HCT116 (cell line): ENCODE data around the gene ANO2. TPM values are rescaled to one million over a fixed set of nuclear protein-coding genes. Genes with fewer than 3 reads are reported as not detected.

Experiments used
- ATAC-seq: fragments of 200-7000 bp; cut with Tn5 transposase; 2 replicates; pipeline ENCODE4 v1.9.1; 2020; ENCODE audit warnings: mild to moderate bottlenecking, moderate library complexity
- BruUV-seq: library from RNA; stranded (reverse); fragments of 400-500 nt; replicated peaks from 2 replicates; lab custom pipeline; 2021; lab: Mats Ljungman, UMichigan
- CTCF ChIA-PET: fragments of 300-600 bp; sonication (Branson Sonifier 250); formaldehyde crosslinking; loops from one replicate; lab custom pipeline; 2021; ENCODE audit warnings: antibody characterized with exemption; lab: Charles Lee
- POLR2A ChIA-PET: fragments of 300-600, 350-600 bp; sonication (Branson Sonifier 250); formaldehyde crosslinking; loops from one replicate; lab custom pipeline; 2021; ENCODE audit warnings: antibody characterized with exemption; lab: Charles Lee
- RAD21 ChIA-PET, 2 experiments: fragments of 300-600 bp; sonication (Branson Sonifier 250); formaldehyde crosslinking; loops; one replicate each; lab custom pipeline; 2023; ENCODE audit warnings: low total read pairs in 2 of 2; ENCODE audit not compliant: uncharacterized antibody in 2 of 2, unreplicated experiment in 2 of 2, low non-redundant PET in 1 of 2; lab: Charles Lee
- DNase-seq: peaks from one replicate; pipeline ENCODE4 v3.0.0-alpha.2; 2010; ENCODE audit warnings: low read depth, low spot score
- H2AFZ ChIP-seq: fragments of 200-600 bp; shearing (Covaris generic), sonication (generic); 2 replicates; pipeline ENCODE4 v1.6.1; 2017; ENCODE audit warnings: low read depth, mixed run types, mixed read lengths, antibody characterized with exemption, low read length; ENCODE audit not compliant: poor library complexity, severe bottlenecking
- H3K27ac ChIP-seq: 2 replicates; pipeline ENCODE4 v1.5.1; 2012; ENCODE audit warnings: low read depth, low read length
- H3K27me3 ChIP-seq: fragments of 200-600 bp; sonication (generic); 2 replicates; pipeline ENCODE4 v1.6.1; 2016; ENCODE audit warnings: mixed run types, low read length, mixed read lengths; ENCODE audit not compliant: insufficient read depth
- H3K36me3 ChIP-seq, 2 experiments: fragments of 200-500 bp in 1 of 2; fragments of 200-600 bp in 1 of 2; sonication (Bioruptor generic) in 1 of 2; sonication (generic) in 1 of 2; 2 replicates each; pipeline versions ENCODE4 v1.5.1 to v1.6.1; 2014 to 2016; ENCODE audit warnings: low read length in 2 of 2, inconsistent platforms in 1 of 2, mixed read lengths in 1 of 2, mixed run types in 1 of 2; ENCODE audit not compliant: insufficient read depth in 2 of 2, control insufficient read depth in 1 of 2
- H3K4me1 ChIP-seq, 2 experiments: fragments of 200-600 bp in 1 of 2; sonication (generic) in 1 of 2; 2 replicates each; pipeline versions ENCODE4 v1.5.1 to v1.6.1; 2012 to 2017; ENCODE audit warnings: low read length in 2 of 2, inconsistent platforms in 1 of 2, mild to moderate bottlenecking in 1 of 2, mixed read lengths in 1 of 2, mixed run types in 1 of 2, moderate library complexity in 1 of 2; ENCODE audit not compliant: insufficient read depth in 2 of 2, control insufficient read depth in 1 of 2
- H3K4me2 ChIP-seq: fragments of 200-600 bp; sonication (generic); 2 replicates; pipeline ENCODE4 v1.6.1; 2017; ENCODE audit warnings: mixed run types, low read length, mixed read lengths
- H3K4me3 ChIP-seq, 2 experiments: fragments of 200-600 bp in 1 of 2; sonication (generic) in 1 of 2; replicated peaks in 1 of 2; 2 replicates each; pipeline ENCODE4 v1.5.1; 2011 to 2016; ENCODE audit warnings: low read length in 2 of 2, control low read depth in 1 of 2, low read depth in 1 of 2, mild to moderate bottlenecking in 1 of 2, mixed read lengths in 1 of 2, mixed run types in 1 of 2
- H3K79me2 ChIP-seq: fragments of 200-600 bp; sonication (generic); 2 replicates; pipeline ENCODE4 v1.6.1; 2017; ENCODE audit warnings: mild to moderate bottlenecking, mixed run types, low read length, moderate library complexity, mixed read lengths; ENCODE audit not compliant: insufficient read depth
- H3K9ac ChIP-seq: fragments of 200-600 bp; sonication (generic); 2 replicates; pipeline ENCODE4 v1.6.1; 2016; ENCODE audit warnings: low read length, mixed read lengths
- H3K9me2 ChIP-seq: fragments of 200-600 bp; sonication (generic), shearing (Covaris generic); 2 replicates; pipeline ENCODE4 v1.6.1; 2017; ENCODE audit warnings: mixed run types, mild to moderate bottlenecking, moderate library complexity; ENCODE audit not compliant: insufficient read depth
- H3K9me3 ChIP-seq, 2 experiments: fragments of 200-500 bp in 1 of 2; fragments of 200-600 bp in 1 of 2; sonication (Bioruptor generic) in 1 of 2; sonication (generic) in 1 of 2; 2 replicates each; pipeline ENCODE4 v1.6.1; 2014 to 2017; ENCODE audit warnings: low read length in 2 of 2, mixed read lengths in 2 of 2, inconsistent platforms in 1 of 2, low read depth in 1 of 2, mild to moderate bottlenecking in 1 of 2, mixed run types in 1 of 2, moderate library complexity in 1 of 2; ENCODE audit not compliant: control insufficient read depth in 1 of 2, insufficient read depth in 1 of 2
- H4K20me1 ChIP-seq: fragments of 200-600 bp; sonication (generic), shearing (Covaris generic); 2 replicates; pipeline ENCODE4 v1.6.1; 2017; ENCODE audit warnings: mixed run types, mild to moderate bottlenecking, moderate library complexity; ENCODE audit not compliant: insufficient read depth
- EGR1 ChIP-seq: IDR thresholded peaks from 2 replicates; pipeline ENCODE4 v1.6.1; 2012; ENCODE audit warnings: low read depth
- RAD21 ChIP-seq: IDR thresholded peaks from 2 replicates; pipeline ENCODE4 v1.6.1; 2012; ENCODE audit warnings: low read depth, mild to moderate bottlenecking
- intact Hi-C: fragments of 100-400 bp; cut with micrococcal nuclease; formaldehyde crosslinking; loops from 2 replicates; pipeline ENCODE4 v1.10.0; 2022
- total RNA-seq: library from RNA; stranded (reverse); gene quantifications from one replicate; pipeline ENCODE4 v1.2.1, GENCODE V29; 2021; ENCODE audit not compliant: unreplicated experiment
- TF ChIP-seq, protein P1 (sequence below), 3 experiments: fragments of 200-600 bp in 1 of 3; sonication (generic) in 1 of 3; IDR thresholded peaks in 2 of 3; conservative IDR thresholded peaks in 1 of 3; 2 replicates each; pipeline ENCODE4 v1.5.1; 2012 to 2017; ENCODE audit warnings: low read depth in 2 of 3, low read length in 2 of 3, antibody characterized with exemption in 1 of 3, borderline replicate concordance in 1 of 3, control low read depth in 1 of 3, mild to moderate bottlenecking in 1 of 3, mixed read lengths in 1 of 3, mixed run types in 1 of 3, moderate library complexity in 1 of 3; ENCODE audit not compliant: insufficient read depth in 1 of 3

ANO2 gene
- total RNA-seq, 1 experiment from 2014 or later, result not detected

DNA sequence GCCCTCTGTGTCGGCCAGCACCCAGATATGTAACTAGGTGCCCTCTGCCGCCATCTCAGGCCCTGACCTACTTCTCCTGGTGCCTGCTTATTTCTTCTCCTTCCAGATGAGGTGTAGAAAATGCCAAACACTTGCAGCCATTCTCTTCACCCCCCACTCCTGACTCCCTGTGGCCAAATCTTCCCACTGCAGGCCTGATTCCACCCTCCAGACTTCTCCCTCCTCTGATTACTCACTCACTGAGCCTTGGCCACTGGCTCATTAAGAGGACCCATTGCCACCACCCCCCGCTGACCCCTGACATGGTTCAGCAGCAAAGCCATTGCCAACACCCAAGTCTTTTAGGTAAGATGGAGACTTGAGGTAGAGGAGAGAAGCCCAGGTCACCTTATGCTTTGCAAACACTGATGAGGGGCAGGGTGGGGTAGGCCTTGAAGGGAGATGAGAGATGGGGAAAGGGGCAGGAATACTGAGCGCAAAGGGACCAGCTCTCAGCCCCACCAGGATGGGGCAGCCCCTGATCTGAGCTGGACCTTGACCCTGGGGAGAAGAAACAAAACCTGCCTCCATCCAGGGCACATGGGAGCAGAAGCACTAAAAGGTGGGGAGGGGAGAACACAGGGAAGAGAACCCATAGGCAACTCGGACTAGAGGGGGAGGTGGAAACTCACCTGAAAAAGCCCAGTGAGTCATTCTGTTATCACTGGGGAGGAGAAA lies 25.1 kb upstream of the ANO2 start:
- no TSS peak for BruUV-seq
- no peak overlapping the region for H2AFZ ChIP-seq
- no peaks in the 10 kb centered on the region; a peak in 1 of 4 replicates for H3K4me1 ChIP-seq
- intact Hi-C loops, result no loop called here
- no peaks in the 10 kb centered on the region for H4K20me1 ChIP-seq
- RAD21 ChIA-PET, result no interaction called here
- no peaks in the 10 kb centered on the region for H3K36me3 ChIP-seq
- H3K9ac ChIP-seq, result no peak overlapping the region
- no peak overlapping the region for H3K4me3 ChIP-seq
- CTCF ChIA-PET, result interaction anchor here (0.9 kb wide), 1 partner anchor 10 kb away, joined by 3 read pairs; no protein-coding TSS in a partner anchor
- no peak overlapping the region for H3K27ac ChIP-seq
- no peaks in the 10 kb centered on the region for H3K9me2 ChIP-seq
- no peaks in the 10 kb centered on the region for H3K9me3 ChIP-seq
- no peak overlapping the region for H3K4me2 ChIP-seq
- no peaks in the 10 kb centered on the region for H3K79me2 ChIP-seq
- peaks cover 6% of the 10 kb centered on the region; the same call in 1 of the 2 replicates for H3K27me3 ChIP-seq
- peak; percentile 30; the same call in 1 of the 2 replicates for ATAC-seq
- TF ChIP-seq, protein P1, sequence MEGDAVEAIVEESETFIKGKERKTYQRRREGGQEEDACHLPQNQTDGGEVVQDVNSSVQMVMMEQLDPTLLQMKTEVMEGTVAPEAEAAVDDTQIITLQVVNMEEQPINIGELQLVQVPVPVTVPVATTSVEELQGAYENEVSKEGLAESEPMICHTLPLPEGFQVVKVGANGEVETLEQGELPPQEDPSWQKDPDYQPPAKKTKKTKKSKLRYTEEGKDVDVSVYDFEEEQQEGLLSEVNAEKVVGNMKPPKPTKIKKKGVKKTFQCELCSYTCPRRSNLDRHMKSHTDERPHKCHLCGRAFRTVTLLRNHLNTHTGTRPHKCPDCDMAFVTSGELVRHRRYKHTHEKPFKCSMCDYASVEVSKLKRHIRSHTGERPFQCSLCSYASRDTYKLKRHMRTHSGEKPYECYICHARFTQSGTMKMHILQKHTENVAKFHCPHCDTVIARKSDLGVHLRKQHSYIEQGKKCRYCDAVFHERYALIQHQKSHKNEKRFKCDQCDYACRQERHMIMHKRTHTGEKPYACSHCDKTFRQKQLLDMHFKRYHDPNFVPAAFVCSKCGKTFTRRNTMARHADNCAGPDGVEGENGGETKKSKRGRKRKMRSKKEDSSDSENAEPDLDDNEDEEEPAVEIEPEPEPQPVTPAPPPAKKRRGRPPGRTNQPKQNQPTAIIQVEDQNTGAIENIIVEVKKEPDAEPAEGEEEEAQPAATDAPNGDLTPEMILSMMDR (IDR thresholded peaks at IDR 0.05 in 2 of 3, conservative IDR thresholded peaks at IDR 0.05 in 1 of 3; ENCODE audit: borderline replicate concordance in 1 of 3, insufficient read depth in 1 of 3, low read depth in 2 of 3, low read length in 2 of 3), result 0 out of 6 replicates have a peak, but pooled peaks of 2 of the 3 experiments have one; percentile 9 to 26
- no peak for TF ChIP-seq EGR1
- POLR2A ChIA-PET, result no interaction called here
- no peak for DNase-seq

DNA sequence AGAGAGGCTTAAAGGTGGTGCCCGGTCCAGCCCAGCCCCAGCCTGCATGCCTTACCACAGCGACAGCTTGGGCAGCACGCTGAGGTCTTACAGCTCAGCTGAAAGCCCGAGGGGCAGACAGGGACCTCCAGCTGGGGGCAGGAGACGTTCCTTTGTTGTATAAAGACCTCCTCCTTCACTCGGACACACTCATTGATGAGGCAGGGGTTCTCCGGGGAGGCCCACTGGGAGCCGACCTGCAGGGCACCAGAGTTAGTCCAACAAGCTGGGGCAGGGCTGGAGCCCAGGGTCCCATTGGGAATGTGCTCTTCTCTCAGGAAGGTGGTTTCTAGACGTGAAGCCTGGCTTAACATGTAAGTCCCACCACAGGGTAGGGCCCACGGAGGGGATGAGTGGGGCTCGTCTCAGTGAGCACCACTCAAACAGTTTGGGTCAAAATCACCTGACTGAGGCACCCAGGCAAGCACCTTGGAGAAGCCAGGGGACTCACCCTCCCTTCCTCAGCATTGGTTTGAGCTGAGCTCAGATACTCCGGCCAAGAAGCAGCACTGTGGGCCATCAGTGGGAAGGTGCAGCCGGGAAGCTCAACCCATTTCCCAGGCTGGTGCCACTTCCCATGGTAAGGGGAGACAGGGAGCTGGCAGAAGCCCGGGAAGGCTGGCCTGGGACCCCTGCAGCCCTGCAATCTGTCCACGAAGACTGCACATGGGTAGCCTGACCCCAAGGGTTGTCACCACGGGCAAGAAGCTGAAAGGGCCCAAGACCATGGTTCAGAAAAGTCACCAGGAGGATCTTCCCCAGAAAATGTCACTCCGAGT lies 24.3 kb upstream of the ANO2 start:
- CTCF ChIA-PET, result no interaction called here
- intact Hi-C loops, result no loop called here
- RAD21 ChIA-PET, result no interaction called here
- Histone ChIP-seq H4K20me1 (no peaks in the 10 kb centered on the region), H3K9ac (no peak overlapping the region), H3K36me3 (no peaks in the 10 kb centered on the region), H3K79me2 (no peaks in the 10 kb centered on the region), H3K9me3 (no peaks in the 10 kb centered on the region), H3K27me3 (no peaks in the 10 kb centered on the region), H3K9me2 (no peaks in the 10 kb centered on the region), H3K4me2 (no peak overlapping the region), H2AFZ (no peak overlapping the region), H3K27ac (no peak overlapping the region), H3K4me1 (no peaks in the 10 kb centered on the region; a peak in 1 of 4 replicates), H3K4me3 (no peak overlapping the region)
- BruUV-seq, result no TSS peak
- POLR2A ChIA-PET, result no interaction called here
- no peak for TF ChIP-seq RAD21
- no peak for TF ChIP-seq EGR1
- no peak for DNase-seq
- ATAC-seq, result no peak
